ENCODE results near the gene LYRM7.

DNA sequence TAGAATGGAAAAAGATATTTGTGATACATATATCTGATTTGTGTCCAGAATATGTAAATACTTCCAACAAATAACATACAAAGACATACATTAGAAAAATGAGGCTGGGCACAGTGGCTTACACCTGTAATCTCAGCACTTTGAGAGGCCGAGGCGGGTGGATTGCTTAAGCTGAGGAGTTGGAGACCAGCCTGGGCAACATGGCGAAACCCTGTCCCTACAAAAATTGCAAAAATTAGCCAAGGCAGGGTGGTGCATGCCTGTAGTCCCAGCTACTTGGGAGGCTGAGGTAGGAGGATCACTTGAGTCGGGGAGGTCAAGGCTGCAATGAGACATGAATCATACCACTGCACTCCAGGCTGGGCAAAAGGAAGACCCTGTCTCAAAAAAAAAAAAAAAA, 47.0 kb downstream of the LYRM7 start:
- TF ChIP-seq, protein P1, sequence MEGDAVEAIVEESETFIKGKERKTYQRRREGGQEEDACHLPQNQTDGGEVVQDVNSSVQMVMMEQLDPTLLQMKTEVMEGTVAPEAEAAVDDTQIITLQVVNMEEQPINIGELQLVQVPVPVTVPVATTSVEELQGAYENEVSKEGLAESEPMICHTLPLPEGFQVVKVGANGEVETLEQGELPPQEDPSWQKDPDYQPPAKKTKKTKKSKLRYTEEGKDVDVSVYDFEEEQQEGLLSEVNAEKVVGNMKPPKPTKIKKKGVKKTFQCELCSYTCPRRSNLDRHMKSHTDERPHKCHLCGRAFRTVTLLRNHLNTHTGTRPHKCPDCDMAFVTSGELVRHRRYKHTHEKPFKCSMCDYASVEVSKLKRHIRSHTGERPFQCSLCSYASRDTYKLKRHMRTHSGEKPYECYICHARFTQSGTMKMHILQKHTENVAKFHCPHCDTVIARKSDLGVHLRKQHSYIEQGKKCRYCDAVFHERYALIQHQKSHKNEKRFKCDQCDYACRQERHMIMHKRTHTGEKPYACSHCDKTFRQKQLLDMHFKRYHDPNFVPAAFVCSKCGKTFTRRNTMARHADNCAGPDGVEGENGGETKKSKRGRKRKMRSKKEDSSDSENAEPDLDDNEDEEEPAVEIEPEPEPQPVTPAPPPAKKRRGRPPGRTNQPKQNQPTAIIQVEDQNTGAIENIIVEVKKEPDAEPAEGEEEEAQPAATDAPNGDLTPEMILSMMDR (IDR thresholded peaks at IDR 0.05), result no peak
- no peak for TF ChIP-seq EP300 (IDR thresholded peaks at IDR 0.05)
- TF ChIP-seq POLR2A (IDR thresholded peaks at IDR 0.05), result no peak
